GM23338 (cell line): ENCODE data around the gene NCR3LG1. TPM values are rescaled to one million over a fixed set of nuclear protein-coding genes. Genes with fewer than 3 reads are reported as not detected.

Experiments used
- ATAC-seq: fragments of 200-7000 bp; cut with Tn5 transposase; 3 replicates; pipeline ENCODE4 v1.9.1; 2020
- DNase-seq: peaks from one replicate; pipeline ENCODE4 v3.0.0-alpha.2; 2015; ENCODE audit warnings: low spot score
- H2AFZ ChIP-seq: fragments of 200-600 bp; sonication (generic); 2 replicates; pipeline ENCODE4 v1.8.0; 2016; ENCODE audit warnings: antibody characterized with exemption, mild to moderate bottlenecking, moderate library complexity
- H3F3A ChIP-seq: fragments of 200-600 bp; sonication (generic); replicated peaks from 2 replicates; pipeline ENCODE4 v1.8.0; 2017; ENCODE audit warnings: antibody characterized with exemption, mixed run types, low read depth
- H3K27ac ChIP-seq: fragments of 200-600 bp; sonication (generic); 2 replicates; pipeline ENCODE4 v1.6.1; 2016; ENCODE audit warnings: low read depth
- H3K27me3 ChIP-seq: fragments of 200-600 bp; sonication (generic); 2 replicates; pipeline ENCODE4 v1.8.0; 2016; ENCODE audit warnings: mild to moderate bottlenecking, mixed run types, moderate library complexity; ENCODE audit not compliant: insufficient read depth
- H3K36me3 ChIP-seq: fragments of 200-600 bp; sonication (generic); 2 replicates; pipeline ENCODE4 v1.8.0; 2016; ENCODE audit warnings: mild to moderate bottlenecking; ENCODE audit not compliant: insufficient read depth
- H3K4me1 ChIP-seq: fragments of 200-600 bp; sonication (generic); 2 replicates; pipeline ENCODE4 v1.8.0; 2016; ENCODE audit warnings: mild to moderate bottlenecking, moderate library complexity; ENCODE audit not compliant: insufficient read depth
- H3K4me2 ChIP-seq: fragments of 200-600 bp; sonication (generic); 2 replicates; pipeline ENCODE4 v1.7.1; 2017; ENCODE audit warnings: mixed run types
- H3K4me3 ChIP-seq: fragments of 200-600 bp; sonication (generic); 2 replicates; pipeline ENCODE4 v1.6.1; 2016; ENCODE audit warnings: mixed run types
- H3K79me2 ChIP-seq: fragments of 200-600 bp; sonication (generic); replicated peaks from 2 replicates; pipeline ENCODE4 v1.8.0; 2017; ENCODE audit warnings: mild to moderate bottlenecking; ENCODE audit not compliant: insufficient read depth
- H3K9me2 ChIP-seq: fragments of 200-600 bp; sonication (generic); 2 replicates; pipeline ENCODE4 v1.8.0; 2017; ENCODE audit not compliant: insufficient read depth
- H4K20me1 ChIP-seq: fragments of 200-600 bp; sonication (generic); replicated peaks from 2 replicates; pipeline ENCODE4 v1.8.0; 2017; ENCODE audit warnings: mild to moderate bottlenecking; ENCODE audit not compliant: insufficient read depth
- H3K27ac Mint-ChIP-seq: 2 replicates; pipeline ENCODE4 v1.8.0; 2020; ENCODE audit warnings: inconsistent platforms, mild to moderate bottlenecking, moderate library complexity, mixed read lengths
- H3K27me3 Mint-ChIP-seq: 3 replicates; pipeline ENCODE4 v1.8.0; 2022; ENCODE audit warnings: low read depth, mild to moderate bottlenecking, moderate library complexity, mixed read lengths, inconsistent platforms; ENCODE audit not compliant: insufficient read depth, poor library complexity
- H3K36me3 Mint-ChIP-seq: 3 replicates; pipeline ENCODE4 v1.8.0; 2021; ENCODE audit warnings: low read depth, mild to moderate bottlenecking, inconsistent platforms, moderate library complexity, mixed read lengths
- H3K4me1 Mint-ChIP-seq: 3 replicates; pipeline ENCODE4 v1.8.0; 2020; ENCODE audit warnings: mild to moderate bottlenecking, inconsistent platforms, mixed read lengths
- H3K4me3 Mint-ChIP-seq: 3 replicates; pipeline ENCODE4 v1.8.0; 2021; ENCODE audit warnings: moderate library complexity, mild to moderate bottlenecking, inconsistent platforms, mixed read lengths
- H3K9me3 Mint-ChIP-seq: 3 replicates; pipeline ENCODE4 v1.8.0; 2020; ENCODE audit warnings: moderate library complexity, mild to moderate bottlenecking, inconsistent platforms, mixed read lengths
- CREB1 ChIP-seq: fragments of 250-450 bp; sonication (Bioruptor Pico); IDR thresholded peaks from 2 replicates; pipeline ENCODE4 v1.5.0; 2020; ENCODE audit warnings: low read depth, mild to moderate bottlenecking, moderate library complexity
- ETS1 ChIP-seq: IDR thresholded peaks from 2 replicates; pipeline ENCODE4 v1.6.1; 2016; ENCODE audit warnings: antibody characterized with exemption
- EZH2 ChIP-seq: fragments of 200-600 bp; sonication (generic); IDR thresholded peaks from one replicate; pipeline ENCODE4 v1.8.0; 2017; ENCODE audit warnings: antibody characterized with exemption, mild to moderate bottlenecking, low read depth; ENCODE audit not compliant: unreplicated experiment
- POLR2AphosphoS5 ChIP-seq: IDR thresholded peaks from 2 replicates; pipeline ENCODE4 v1.6.1; 2016; ENCODE audit warnings: antibody characterized with exemption, low read depth
- ZNF462 ChIP-seq: fragments of 250-450 bp; sonication (Bioruptor Pico); IDR thresholded peaks from 2 replicates; pipeline ENCODE4 v1.5.0; 2020; ENCODE audit warnings: mild to moderate bottlenecking, moderate library complexity
- polyA plus RNA-seq: library from polyadenylated mRNA; unstranded; fragments of >200 nt; fragmentation: Nextera tagmentation; extraction: Ambion mirVana; gene quantifications from 2 replicates; pipeline ENCODE4 v1.2.1, GENCODE V29; 2016
- total RNA-seq: library from RNA; depleted of rRNA; stranded (reverse); fragments of >200 nt; shearing (Covaris generic); gene quantifications from 2 replicates; pipeline ENCODE4 v1.2.3, GENCODE V29; 2014
- TF ChIP-seq, protein P1 (sequence below), 2 experiments: fragments of 200-600 bp in 1 of 2; sonication (generic) in 1 of 2; conservative IDR thresholded peaks; 2 replicates each; pipeline versions ENCODE4 v1.5.1 to v1.6.1; 2016 to 2017; ENCODE audit warnings: antibody characterized with exemption in 2 of 2, low read depth in 2 of 2, mild to moderate bottlenecking in 2 of 2, moderate library complexity in 1 of 2

Gene NCR3LG1
- total and polyA plus RNA-seq, 2 experiments from 2014 or later = 0.15 to 1.9 TPM

GRCh38 chr11:17351172-17351509 lies 459 bp upstream of the NCR3LG1 start:
- Histone ChIP-seq H3K9me2 (no peaks in the 10 kb centered on the region), H3K27ac (no peak overlapping the region), H3K27me3 (peaks cover 75% of the 10 kb centered on the region), H4K20me1 (0 out of 2 replicates have a peak, but pooled peaks cover 3% of the 10 kb centered on the region), H3K4me3 (peak overlapping the region; percentile 69), H3K4me2 (peak overlapping the region; percentile 76), H2AFZ (peak overlapping the region; percentile 95), H3K36me3 (no peaks in the 10 kb centered on the region), H3F3A (0 out of 2 replicates have a peak, but pooled peaks cover 3% of the 10 kb centered on the region), H3K79me2 (no peaks in the 10 kb centered on the region), H3K4me1 (peaks cover 18% of the 10 kb centered on the region)
- ATAC-seq = no peak
- Mint-ChIP-seq H3K4me3 (peak overlapping the region; percentile 76), H3K9me3 (peaks cover 8% of the 10 kb centered on the region; the same call in 2 of the 3 replicates), H3K27me3 (peaks cover 53% of the 10 kb centered on the region), H3K27ac (no peak overlapping the region), H3K36me3 (no peaks in the 10 kb centered on the region), H3K4me1 (peaks cover 21% of the 10 kb centered on the region)
- no peak for DNase-seq
- TF ChIP-seq, protein P1, sequence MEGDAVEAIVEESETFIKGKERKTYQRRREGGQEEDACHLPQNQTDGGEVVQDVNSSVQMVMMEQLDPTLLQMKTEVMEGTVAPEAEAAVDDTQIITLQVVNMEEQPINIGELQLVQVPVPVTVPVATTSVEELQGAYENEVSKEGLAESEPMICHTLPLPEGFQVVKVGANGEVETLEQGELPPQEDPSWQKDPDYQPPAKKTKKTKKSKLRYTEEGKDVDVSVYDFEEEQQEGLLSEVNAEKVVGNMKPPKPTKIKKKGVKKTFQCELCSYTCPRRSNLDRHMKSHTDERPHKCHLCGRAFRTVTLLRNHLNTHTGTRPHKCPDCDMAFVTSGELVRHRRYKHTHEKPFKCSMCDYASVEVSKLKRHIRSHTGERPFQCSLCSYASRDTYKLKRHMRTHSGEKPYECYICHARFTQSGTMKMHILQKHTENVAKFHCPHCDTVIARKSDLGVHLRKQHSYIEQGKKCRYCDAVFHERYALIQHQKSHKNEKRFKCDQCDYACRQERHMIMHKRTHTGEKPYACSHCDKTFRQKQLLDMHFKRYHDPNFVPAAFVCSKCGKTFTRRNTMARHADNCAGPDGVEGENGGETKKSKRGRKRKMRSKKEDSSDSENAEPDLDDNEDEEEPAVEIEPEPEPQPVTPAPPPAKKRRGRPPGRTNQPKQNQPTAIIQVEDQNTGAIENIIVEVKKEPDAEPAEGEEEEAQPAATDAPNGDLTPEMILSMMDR (conservative IDR thresholded peaks at IDR 0.05; ENCODE audit: low read depth in 2 of 2) = peak in 1 of 2 experiments; percentile 34; a peak in 1 of 4 replicates
- TF ChIP-seq EZH2 = no peak

DNA sequence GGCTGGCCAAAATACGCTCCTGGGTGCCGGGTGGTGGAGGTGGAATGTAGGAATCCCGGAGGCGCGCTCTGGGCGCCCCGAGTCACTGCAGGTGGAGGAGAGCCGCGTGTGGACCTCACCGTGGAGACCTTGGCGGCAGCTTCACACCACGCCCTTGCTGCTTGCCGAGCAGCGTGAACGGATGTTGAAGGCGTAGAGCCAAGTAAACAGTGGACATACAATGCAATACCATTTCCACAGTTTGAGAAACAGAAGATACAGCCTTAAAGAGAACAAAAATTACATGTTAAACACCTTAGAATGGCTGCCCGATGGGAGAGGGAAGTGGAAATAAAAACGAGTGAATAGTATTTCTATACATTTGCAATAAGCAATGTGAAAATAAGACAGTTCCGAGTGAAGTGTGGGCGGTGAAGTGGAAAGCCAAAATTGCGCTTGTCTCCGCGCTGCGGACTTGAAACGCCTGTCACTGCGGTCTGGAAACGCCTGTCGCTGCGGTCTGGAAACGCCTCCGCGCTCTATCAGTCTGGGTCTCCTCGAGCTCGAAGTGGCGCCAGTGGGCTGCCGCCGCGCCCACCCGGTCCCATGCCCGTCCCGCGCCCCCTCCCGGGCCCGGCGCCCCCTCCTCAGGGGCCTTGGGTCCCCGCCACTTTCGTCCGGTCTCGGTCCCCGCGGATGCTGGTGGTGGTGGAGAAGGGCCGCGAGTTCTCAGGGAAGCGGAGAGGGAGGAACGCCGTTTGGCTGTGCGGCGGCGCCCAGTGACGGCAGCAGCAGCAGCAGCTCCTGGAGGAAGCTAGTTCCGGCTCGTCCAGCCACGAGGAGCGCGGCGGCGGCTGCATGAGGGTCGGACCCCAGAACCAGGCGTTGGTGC lies 1.6 kb downstream of the NCR3LG1 start:
- Histone ChIP-seq H3K4me1 (peaks cover 18% of the 10 kb centered on the region), H2AFZ (peak overlapping the region; percentile 95), H4K20me1 (0 out of 2 replicates have a peak, but pooled peaks cover 3% of the 10 kb centered on the region), H3K79me2 (no peaks in the 10 kb centered on the region), H3K4me2 (peak overlapping the region; percentile 76), H3K27ac (no peak overlapping the region), H3F3A (0 out of 2 replicates have a peak, but pooled peaks cover 3% of the 10 kb centered on the region), H3K9me2 (no peaks in the 10 kb centered on the region), H3K36me3 (no peaks in the 10 kb centered on the region), H3K27me3 (peaks cover 68% of the 10 kb centered on the region), H3K4me3 (peak overlapping the region; percentile 69)
- TF ChIP-seq ZNF462 (CRISPR knock-in tag) (no peak), EZH2 (peak; percentile 70), POLR2AphosphoS5 (0 out of 2 replicates have a peak, but pooled peaks have one; percentile 20), CREB1 (CRISPR knock-in tag) (peak; percentile 65), ETS1 (no peak)
- H3K9me3 Mint-ChIP-seq = peaks cover 13% of the 10 kb centered on the region
- H3K27ac Mint-ChIP-seq = no peak overlapping the region
- H3K4me3 Mint-ChIP-seq = peak overlapping the region; percentile 76
- DNase-seq (peak; percentile 75), ATAC-seq (peak; percentile 70)
- H3K27me3 Mint-ChIP-seq = peaks cover 53% of the 10 kb centered on the region
- H3K36me3 Mint-ChIP-seq = peaks cover 3% of the 10 kb centered on the region; the same call in 1 of the 3 replicates
- peaks cover 21% of the 10 kb centered on the region for H3K4me1 Mint-ChIP-seq
